CD4-positive, alpha-beta T cell (primary cell): Measurements from ENCODE around the gene ZC3HAV1L. TPM values are rescaled to one million over a fixed set of nuclear protein-coding genes. Genes with fewer than 3 reads are reported as not detected.
A peak's percentile ranks its signal among the peaks of the same experiment; 100 is the strongest.

Source experiments
- ATAC-seq: fragments of 200-7000 bp; cut with Tn5 transposase; one replicate; pipeline ENCODE4 v1.10.0; 2022; ENCODE audit warnings: mild to moderate bottlenecking; ENCODE audit not compliant: poor library complexity
- CTCF ChIA-PET: fragments of 350-600 bp; sonication (Branson Sonifier 250); formaldehyde crosslinking; loops from one replicate; lab custom pipeline; 2021; ENCODE audit warnings: antibody characterized with exemption, inconsistent platforms; lab: Charles Lee
- POLR2A ChIA-PET: fragments of 350-600 bp; sonication (Branson Sonifier 250); formaldehyde crosslinking; loops from one replicate; lab custom pipeline; 2021; ENCODE audit warnings: antibody characterized with exemption, inconsistent platforms; lab: Charles Lee
- DNase-seq, 14 experiments: peaks; one replicate each; pipeline ENCODE4 v3.0.0-alpha.2; 2013 to 2020; ENCODE audit warnings: mixed read lengths in 2 of 14
- H3K27ac ChIP-seq, 2 donors: one replicate each; pipeline versions ENCODE4 v1.5.1 to v1.7.0; 2013; ENCODE audit warnings: low read length in 2 of 2, low read depth in 1 of 2, mild to moderate bottlenecking in 1 of 2
- H3K27me3 ChIP-seq, 2 experiments: 1 replicate in 1 of 2; 2 replicates in 1 of 2; pipeline versions ENCODE4 v1.6.1 to v1.7.0; 2013; ENCODE audit warnings: low read length in 2 of 2, control low read depth in 1 of 2, mild to moderate bottlenecking in 1 of 2, moderate library complexity in 1 of 2; ENCODE audit not compliant: insufficient read depth in 2 of 2, control insufficient read depth in 1 of 2
- H3K36me3 ChIP-seq: one replicate; pipeline ENCODE4 v1.6.1; 2013; ENCODE audit warnings: low read length, control low read depth; ENCODE audit not compliant: insufficient read depth
- H3K4me1 ChIP-seq: one replicate; pipeline ENCODE4 v1.6.1; 2013; ENCODE audit warnings: low read length, control low read depth; ENCODE audit not compliant: insufficient read depth
- H3K4me3 ChIP-seq: one replicate; pipeline ENCODE4 v1.5.1; 2013; ENCODE audit warnings: mild to moderate bottlenecking, low read length, moderate library complexity
- H3K9me3 ChIP-seq, 2 experiments: 1 replicate in 1 of 2; 2 replicates in 1 of 2; pipeline versions ENCODE4 v1.6.1 to v1.7.0; 2013; ENCODE audit warnings: low read length in 2 of 2, mild to moderate bottlenecking in 2 of 2, control low read depth in 1 of 2, moderate library complexity in 1 of 2; ENCODE audit not compliant: control insufficient read depth in 1 of 2, insufficient read depth in 1 of 2
- H3K27ac Mint-ChIP-seq: one replicate; pipeline ENCODE4 v1.8.0; 2020; ENCODE audit warnings: mixed read lengths
- H3K27me3 Mint-ChIP-seq: one replicate; pipeline ENCODE4 v1.8.0; 2021; ENCODE audit warnings: mixed read lengths
- H3K36me3 Mint-ChIP-seq: one replicate; pipeline ENCODE4 v1.8.0; 2021; ENCODE audit warnings: low read depth, mixed read lengths
- H3K4me1 Mint-ChIP-seq: one replicate; pipeline ENCODE4 v1.8.0; 2021; ENCODE audit warnings: low read depth, mixed read lengths
- H3K4me3 Mint-ChIP-seq: one replicate; pipeline ENCODE4 v1.8.0; 2020; ENCODE audit warnings: mild to moderate bottlenecking, mixed read lengths
- H3K9me3 Mint-ChIP-seq: one replicate; pipeline ENCODE4 v1.8.0; 2020; ENCODE audit warnings: mixed read lengths
- CTCF ChIP-seq: fragments of 200-600 bp; IDR thresholded peaks from one replicate; pipeline ENCODE4 v1.8.0; 2022; ENCODE audit warnings: antibody characterized with exemption, mild to moderate bottlenecking
- intact Hi-C, 2 experiments: fragments of 100-400 bp; cut with DNase I in 1 of 2; cut with micrococcal nuclease in 1 of 2; formaldehyde crosslinking; loops; one replicate each; pipeline versions ENCODE4 v1.15.1 to v1.9.0; 2023 to 2025; cut with DNase I, micrococcal nuclease
- total RNA-seq, 174 experiments: library from RNA in 2 of 174; stranded (reverse) in 2 of 174; gene quantifications; one replicate each; pipeline ENCODE4 v1.2.3 and lab custom pipeline; 2021 to 2026

ZC3HAV1L gene
- total RNA-seq, 2 experiments from 2014 or later = 0.44 to 0.50 TPM

GRCh38 chr7:139016931-139017511 is 18.8 kb downstream of the ZC3HAV1L start:
- ChIA-PET POLR2A (interaction anchor here (0.7 to 1.5 kb wide), 11 partner anchors 28 to 342 kb away, joined by 3 to 10 read pairs (median 4); a partner anchor contains a TSS), CTCF (interaction anchor here (0.6 to 2.5 kb wide), 22 partner anchors 9 to 812 kb away, joined by 3 to 23 read pairs (median 4); partner anchors contain the start of gene ZC3HAV1L)
- Mint-ChIP-seq H3K4me3 (no peak overlapping the region), H3K9me3 (no peaks in the 10 kb centered on the region), H3K36me3 (no peaks in the 10 kb centered on the region), H3K27ac (no peak overlapping the region), H3K4me1 (peaks cover 7% of the 10 kb centered on the region), H3K27me3 (peaks cover 4% of the 10 kb centered on the region)
- peak; percentile 76 for TF ChIP-seq CTCF
- H3K36me3 ChIP-seq = no peaks in the 10 kb centered on the region
- H3K27ac ChIP-seq = no peak overlapping the region
- H3K9me3 ChIP-seq = no peaks in the 10 kb centered on the region
- intact Hi-C loops = loop anchor here (1.0 to 10.0 kb wide), 4 partner anchors 58 to 132 kb away; no protein-coding TSS in a partner anchor
- no peaks in the 10 kb centered on the region for H3K27me3 ChIP-seq
- peak; percentile 26 to 80 (median 52) for DNase-seq
- peaks cover 5% of the 10 kb centered on the region for H3K4me1 ChIP-seq
- no peak overlapping the region for H3K4me3 ChIP-seq
- ATAC-seq = peak; percentile 95

- intact Hi-C loops = loop anchor here in 1 of 2 experiments (10.0 kb wide), 1 partner anchor 127 kb away; no protein-coding TSS in a partner anchor
These were observed 24.5 kb downstream of the ZC3HAV1L start for GRCh38 chr7:139011373-139011772.

GRCh38 chr7:139004321-139005090 is 31.3 kb downstream of the ZC3HAV1L start:
- Histone ChIP-seq H3K4me1 (no peaks in the 10 kb centered on the region), H3K9me3 (peaks cover 0 to 9% of the 10 kb centered on the region in 2 experiments), H3K27ac (no peak overlapping the region), H3K36me3 (no peaks in the 10 kb centered on the region), H3K27me3 (peaks cover 0 to 3% of the 10 kb centered on the region in 2 experiments), H3K4me3 (no peak overlapping the region)
- intact Hi-C loops = no loop called here
- TF ChIP-seq CTCF = no peak
- DNase-seq (no peak), ATAC-seq (no peak)
- Mint-ChIP-seq H3K36me3 (no peaks in the 10 kb centered on the region), H3K4me1 (peaks cover 3% of the 10 kb centered on the region), H3K9me3 (no peaks in the 10 kb centered on the region), H3K27me3 (peaks cover 4% of the 10 kb centered on the region), H3K27ac (no peak overlapping the region), H3K4me3 (no peak overlapping the region)
- ChIA-PET POLR2A (no interaction called here), CTCF (interaction anchor here (0.9 kb wide), 1 partner anchor 19 kb away, joined by 3 read pairs; no protein-coding TSS in a partner anchor)

More at GRCh38 chr7:139011373-139011772, 24.5 kb downstream of the ZC3HAV1L start:
- CTCF ChIA-PET = no interaction called here
- H3K27me3 ChIP-seq = no peaks in the 10 kb centered on the region
- ATAC-seq (no peak), DNase-seq (no peak)
- no peak for TF ChIP-seq CTCF
- H3K4me3 ChIP-seq = no peak overlapping the region
- H3K9me3 Mint-ChIP-seq = no peaks in the 10 kb centered on the region
- H3K9me3 ChIP-seq = no peaks in the 10 kb centered on the region
- no peaks in the 10 kb centered on the region for H3K4me1 Mint-ChIP-seq
- no peaks in the 10 kb centered on the region for H3K36me3 ChIP-seq
- H3K36me3 Mint-ChIP-seq = no peaks in the 10 kb centered on the region
- H3K4me1 ChIP-seq = no peaks in the 10 kb centered on the region
- H3K27ac Mint-ChIP-seq = no peak overlapping the region
- POLR2A ChIA-PET = no interaction called here
- H3K27ac ChIP-seq = no peak overlapping the region
- H3K4me3 Mint-ChIP-seq = no peak overlapping the region
- H3K27me3 Mint-ChIP-seq = no peaks in the 10 kb centered on the region
